ENCODE data around the gene LMO1. TPM values are rescaled to one million over a fixed set of nuclear protein-coding genes. Genes with fewer than 3 reads are reported as not detected.

The LMO1 gene
- polyA plus RNA-seq, 3 donors = not detected

GRCh38 chr11:8203414-8203715 is 60.3 kb downstream of the LMO1 start:
- H3K27me3 Mint-ChIP-seq (ENCODE audit: low read depth in 3 of 3) = no peaks in the 10 kb centered on the region
- peaks cover 70% of the 10 kb centered on the region in 2 donors for H3K4me1 ChIP-seq (ENCODE audit: control insufficient read depth in 1 of 2, insufficient read depth in 2 of 2, low read length in 2 of 2)
- H3K79me2 ChIP-seq (ENCODE audit: insufficient read depth, low read length) = no peaks in the 10 kb centered on the region
- H4K20me1 ChIP-seq (ENCODE audit: insufficient read depth, low read length) = no peaks in the 10 kb centered on the region
- no peak for TF ChIP-seq CTCF (IDR thresholded peaks at IDR 0.05)
- H3K27ac Mint-ChIP-seq = peak overlapping the region in 6 of 7 donors; percentile 1 to 96 (median 92)
- no peaks in the 10 kb centered on the region for H3K27me3 ChIP-seq (ENCODE audit: control insufficient read depth in 2 of 2, insufficient read depth in 2 of 2, low read length in 2 of 2)
- H3K4me2 ChIP-seq (replicated peaks; ENCODE audit: extremely low read depth, low read length, poor library complexity, severe bottlenecking) = no peak overlapping the region
- H3K4me1 Mint-ChIP-seq = peaks cover 72% of the 10 kb centered on the region
- peaks cover 6 to 9% of the 10 kb centered on the region in 2 donors for H3K36me3 Mint-ChIP-seq
- WGBS (ENCODE audit: insufficient coverage) = 100% methylated on average over 1 of the region's 2 CpGs
- H3K9me3 ChIP-seq (replicated peaks in 1 of 2; ENCODE audit: control insufficient read depth in 1 of 2, insufficient read depth in 1 of 2, low read length in 2 of 2) = no peaks in the 10 kb centered on the region
- H3K36me3 ChIP-seq (replicated peaks in 1 of 2; ENCODE audit: control insufficient read depth in 1 of 2, insufficient read depth in 2 of 2, low read length in 2 of 2) = no peaks in the 10 kb centered on the region
- no peak overlapping the region for H3K9ac ChIP-seq (ENCODE audit: insufficient read depth, low read length, poor library complexity, severe bottlenecking)
- no peak overlapping the region for H3K4me3 Mint-ChIP-seq
- DNase-seq = peak in 1 of 3 donors; percentile 2
- H3K4me3 ChIP-seq (replicated peaks in 1 of 3; ENCODE audit: low read depth in 2 of 3, low read length in 3 of 3) = no peak overlapping the region
- H2AFZ ChIP-seq (ENCODE audit: insufficient read depth, low read depth, low read length, poor library complexity, severe bottlenecking) = peak overlapping the region; percentile 6
- H3K9me3 Mint-ChIP-seq = peaks cover 0 to 2% (median 0%) of the 10 kb centered on the region in 7 donors
- intact Hi-C loops (cut with micrococcal nuclease) = no loop called here
- H3K27ac ChIP-seq (ENCODE audit: low read depth in 1 of 2, low read length in 2 of 2) = peak overlapping the region; percentile 90 to 92

- H4K20me1 ChIP-seq (ENCODE audit: insufficient read depth, low read length) = no peaks in the 10 kb centered on the region
- H3K27me3 ChIP-seq (ENCODE audit: control insufficient read depth in 2 of 2, insufficient read depth in 2 of 2, low read length in 2 of 2) = no peaks in the 10 kb centered on the region
- peak overlapping the region; percentile 45 for H3K4me2 ChIP-seq (replicated peaks; ENCODE audit: extremely low read depth, low read length, poor library complexity, severe bottlenecking)
- Mint-ChIP-seq H3K4me1 (peaks cover 73% of the 10 kb centered on the region), H3K27ac (peak overlapping the region; percentile 86 to 96 (median 93)), H3K36me3 (peaks cover 6 to 9% of the 10 kb centered on the region in 2 donors), H3K27me3 (ENCODE audit: low read depth in 3 of 3) (no peaks in the 10 kb centered on the region), H3K9me3 (peaks cover 0 to 2% (median 0%) of the 10 kb centered on the region in 7 donors), H3K4me3 (no peak overlapping the region)
- intact Hi-C loops (cut with micrococcal nuclease) = no loop called here
- H3K4me3 ChIP-seq (replicated peaks in 1 of 3; ENCODE audit: low read depth in 2 of 3, low read length in 3 of 3) = peak overlapping the region in 1 of 3 experiments; percentile 37
- H3K27ac ChIP-seq (ENCODE audit: low read depth in 1 of 2, low read length in 2 of 2) = peak overlapping the region; percentile 90 to 92
- peak overlapping the region; percentile 36 for H3K9ac ChIP-seq (ENCODE audit: insufficient read depth, low read length, poor library complexity, severe bottlenecking)
- H3K9me3 ChIP-seq (replicated peaks in 1 of 2; ENCODE audit: control insufficient read depth in 1 of 2, insufficient read depth in 1 of 2, low read length in 2 of 2) = no peaks in the 10 kb centered on the region
- peaks cover 71 to 72% of the 10 kb centered on the region in 2 donors for H3K4me1 ChIP-seq (ENCODE audit: control insufficient read depth in 1 of 2, insufficient read depth in 2 of 2, low read length in 2 of 2)
- 83% methylated on average over 11 of the region's 11 CpGs for WGBS (ENCODE audit: insufficient coverage)
- no peaks in the 10 kb centered on the region for H3K36me3 ChIP-seq (replicated peaks in 1 of 2; ENCODE audit: control insufficient read depth in 1 of 2, insufficient read depth in 2 of 2, low read length in 2 of 2)
- peak overlapping the region; percentile 45 for H2AFZ ChIP-seq (ENCODE audit: insufficient read depth, low read depth, low read length, poor library complexity, severe bottlenecking)
- peak in 1 of 3 donors; percentile 4 for DNase-seq
- no peaks in the 10 kb centered on the region for H3K79me2 ChIP-seq (ENCODE audit: insufficient read depth, low read length)
- TF ChIP-seq CTCF (IDR thresholded peaks at IDR 0.05) = no peak
These were observed 60.9 kb downstream of the LMO1 start for GRCh38 chr11:8202516-8203413.

Measured in CD14-positive monocyte (primary cell).